ENCODE measurements around the gene SOCS6.
"Not testable (repeated sequence)": the region's sequence is repeated elsewhere in the genome, so short reads cannot be mapped to it uniquely, and the experiment has no call there.

Gene SOCS6

GRCh38 chr18:70324897-70325296, 36.1 kb downstream of the SOCS6 start:
- no peak for DNase-seq

GRCh38 chr18:70326255-70326654, 37.4 kb downstream of the SOCS6 start:
- no peak for DNase-seq

- DNase-seq = no peak
Observed at GRCh38 chr18:70328169-70328568, 39.3 kb downstream of the SOCS6 start.

- no peak for DNase-seq
Observed at GRCh38 chr18:70329071-70329470, 40.2 kb downstream of the SOCS6 start.

- DNase-seq = no peak
Observed at GRCh38 chr18:70330887-70331286, 42.0 kb downstream of the SOCS6 start.

GRCh38 chr18:70331456-70332097, 42.7 kb downstream of the SOCS6 start:
- no peak for DNase-seq

GRCh38 chr18:70332694-70333093, 43.8 kb downstream of the SOCS6 start:
- DNase-seq = no peak

- no peak for DNase-seq
Observed at GRCh38 chr18:70333316-70333715, 44.5 kb downstream of the SOCS6 start.

- DNase-seq = no peak
Observed at GRCh38 chr18:70333757-70334156, 44.9 kb downstream of the SOCS6 start.

- DNase-seq = no peak
Observed at GRCh38 chr18:70334264-70334663, 45.4 kb downstream of the SOCS6 start.

GRCh38 chr18:70334728-70335329, 46.0 kb downstream of the SOCS6 start:
- DNase-seq = no peak

GRCh38 chr18:70335892-70336726, 47.3 kb downstream of the SOCS6 start:
- no peak for DNase-seq

- DNase-seq = no peak
Observed at GRCh38 chr18:70337139-70337972, 48.5 kb downstream of the SOCS6 start.

- no peak for DNase-seq
Observed at GRCh38 chr18:70338890-70339289, 50.0 kb downstream of the SOCS6 start.

GRCh38 chr18:70339915-70340314, 51.1 kb downstream of the SOCS6 start:
- DNase-seq = no peak

GRCh38 chr18:70348481-70348880, 59.6 kb downstream of the SOCS6 start:
- DNase-seq = not testable (repeated sequence)

- no peak for DNase-seq
Observed at GRCh38 chr18:70349316-70349715, 60.5 kb downstream of the SOCS6 start.

GRCh38 chr18:70354080-70354479, 65.2 kb downstream of the SOCS6 start:
- no peak for DNase-seq

GRCh38 chr18:70354771-70355170, 65.9 kb downstream of the SOCS6 start:
- DNase-seq = no peak

- DNase-seq = no peak
Observed at GRCh38 chr18:70355620-70356385, 67.0 kb downstream of the SOCS6 start.

GRCh38 chr18:70358105-70358406, 69.2 kb downstream of the SOCS6 start:
- DNase-seq = not testable (repeated sequence)

- DNase-seq = no peak
Observed at GRCh38 chr18:70359071-70359470, 70.2 kb downstream of the SOCS6 start.

GRCh38 chr18:70362258-70362657, 73.4 kb downstream of the SOCS6 start:
- DNase-seq = no peak
